Renal cortical epithelial cell (primary cell): ENCODE results near the gene LTBP4. TPM values are rescaled to one million over a fixed set of nuclear protein-coding genes. Genes with fewer than 3 reads are reported as not detected.
"Not testable (repeated sequence)": the region's sequence is repeated elsewhere in the genome, so short reads cannot be mapped to it uniquely, and the experiment has no call there.

ENCODE experiments used
- DNase-seq: peaks from one replicate; pipeline ENCODE4 v3.0.0-alpha.2; 2011; ENCODE audit warnings: low read depth
- total RNA-seq: library from RNA; depleted of rRNA; stranded (reverse); fragments of >200 nt; gene quantifications from 2 replicates; pipeline ENCODE4 v1.2.3, GENCODE V29; 2014

Gene LTBP4
- total RNA-seq, 1 donor from 2014 or later = 14.9 TPM

GRCh38 chr19:40576585-40577451 is 24.4 kb upstream of the LTBP4 start, which contains the start of gene SHKBP1:
TSS of gene SHKBP1 (plus strand) at chr19:40576873. CDS start at chr19:40576900, 27 bp downstream.
- DNase-seq = peak; percentile 86

- DNase-seq = no peak
Measured at GRCh38 chr19:40578442-40578908, 22.7 kb upstream of the LTBP4 start.

GRCh38 chr19:40580619-40581018 is 20.6 kb upstream of the LTBP4 start:
- DNase-seq = no peak

- no peak for DNase-seq
Measured at GRCh38 chr19:40581531-40581930, 19.6 kb upstream of the LTBP4 start.

GRCh38 chr19:40582467-40582866 is 18.7 kb upstream of the LTBP4 start:
- DNase-seq = no peak

- DNase-seq = no peak
Measured at GRCh38 chr19:40583283-40583682, 17.9 kb upstream of the LTBP4 start.

- no peak for DNase-seq
Measured at GRCh38 chr19:40584007-40584406, 17.2 kb upstream of the LTBP4 start.

- DNase-seq = peak; percentile 90
Measured at GRCh38 chr19:40585241-40585981, 15.8 kb upstream of the LTBP4 start.

GRCh38 chr19:40585982-40586422 is 15.2 kb upstream of the LTBP4 start:
- no peak for DNase-seq

GRCh38 chr19:40586611-40587010 is 14.6 kb upstream of the LTBP4 start:
- no peak for DNase-seq

- no peak for DNase-seq
Measured at GRCh38 chr19:40588110-40588854, 12.9 kb upstream of the LTBP4 start.

GRCh38 chr19:40588926-40589569 is 12.1 kb upstream of the LTBP4 start:
- DNase-seq = no peak

GRCh38 chr19:40589591-40590429 is 11.4 kb upstream of the LTBP4 start:
- no peak for DNase-seq

- no peak for DNase-seq
Measured at GRCh38 chr19:40590464-40591265, 10.5 kb upstream of the LTBP4 start.

- not testable (repeated sequence) for DNase-seq
Measured at GRCh38 chr19:40591724-40592123, 9.4 kb upstream of the LTBP4 start.

- peak; percentile 78 for DNase-seq
Measured at GRCh38 chr19:40592170-40592569, 9.0 kb upstream of the LTBP4 start.

- DNase-seq = no peak
Measured at GRCh38 chr19:40594255-40594654, 6.9 kb upstream of the LTBP4 start.

GRCh38 chr19:40594657-40595091 is 6.5 kb upstream of the LTBP4 start:
- DNase-seq = peak; percentile 60

GRCh38 chr19:40596608-40597328 is 4.4 kb upstream of the LTBP4 start:
- DNase-seq = no peak
